Pancreas (tissue), 10 donors: ENCODE data around the gene PFDN4. TPM values are rescaled to one million over a fixed set of nuclear protein-coding genes. Genes with fewer than 3 reads are reported as not detected.

Experiments used
- ATAC-seq, 4 donors: fragments of 200-7000 bp; cut with Tn5 transposase; one replicate each; pipeline versions ENCODE4 v1.8.0 to v1.9.1; 2020; ENCODE audit warnings: mild to moderate bottlenecking in 4 of 4, moderate library complexity in 4 of 4
- DNase-seq, 6 donors: peaks; one replicate each; pipeline ENCODE4 v3.0.0-alpha.2; 2020
- FAIRE-seq: peaks from 2 replicates; lab custom pipeline; 2012; peaks lifted over from hg19 to GRCh38; lab: Jason Lieb, UNC
- H3K27ac ChIP-seq, 4 donors: fragments of 200-600 bp; sonication (generic); 1 replicate in 3 of 4; 2 replicates in 1 of 4; pipeline versions ENCODE4 v1.5.0 to v1.8.0; 2020
- H3K27me3 ChIP-seq, 4 donors: fragments of 200-600 bp; one replicate each; pipeline ENCODE4 v1.8.0; 2021
- H3K36me3 ChIP-seq, 3 donors: fragments of 200-600 bp; sonication (generic) in 1 of 3; one replicate each; pipeline versions ENCODE4 v1.5.0 to v1.8.0; 2020 to 2021
- H3K4me1 ChIP-seq, 3 donors: fragments of 200-600 bp; one replicate each; pipeline ENCODE4 v1.8.0; 2021
- H3K4me3 ChIP-seq, 4 donors: fragments of 200-600 bp; sonication (generic) in 2 of 4; one replicate each; pipeline versions ENCODE4 v1.5.0 to v1.8.0; 2020 to 2021
- H3K9me3 ChIP-seq, 4 donors: fragments of 200-600 bp; one replicate each; pipeline ENCODE4 v1.8.0; 2021
- CTCF ChIP-seq, 4 donors: fragments of 200-600 bp; sonication (generic) in 3 of 4; IDR thresholded peaks; one replicate each; pipeline versions ENCODE4 v1.5.0 to v1.8.0; 2021; ENCODE audit warnings: antibody characterized with exemption in 4 of 4
- WGBS, 2 donors: extraction: QIAGEN DNeasy Blood & Tissue Kit; methylation state at CpG; one replicate each; pipeline ENCODE4 v1.1.7; 2013; 5-methylcytosine and 5-hydroxymethylcytosine counted together
- intact Hi-C, 3 donors: fragments of 100-400 bp; cut with DNase I; formaldehyde crosslinking; loops; one replicate each; pipeline versions ENCODE4 v1.11.1 to v1.14.2; 2022
- polyA plus RNA-seq, 2 donors: library from polyadenylated mRNA; stranded (reverse); fragments of 200-250 nt; gene quantifications; one replicate each; pipeline ENCODE4 v1.2.3, GENCODE V29; 2013
- total RNA-seq, 6 donors: library from RNA; stranded (reverse); fragmentation: NEBNext Ultra II Directional in 4 of 6; extraction: Animal tissue kit (Norgen Biotek cat#: 25700) in 4 of 6; gene quantifications; one replicate each; pipeline versions ENCODE4 v1.2.1 to v1.2.4, GENCODE V29; 2021 to 2023
- donor health status: healthy with polysubstance abuse.
- donor health status: DM: no; HTN: no; CAD: no; lungs with moderate emphysema.
- donor health status: DM: no; HTN: no; CAD: no.
- donor health status: control.
- donor health status: control.
- donor health status: Bipolar disorder and iron deficiency.
- donor health status: DM: yes; HTN: yes; CAD: no.
- donor health status: DM: no; HTN: no; CAD: no.
- donor health status: DM: no; HTN: no; CAD: no.
- donor health status: DM: yes; HTN: yes; CAD: no.

Gene PFDN4
- total and polyA plus RNA-seq, 8 donors, result 7.7 to 32.9 (median 10.5) TPM

- Histone ChIP-seq H3K36me3 (no peaks in the 10 kb centered on the region), H3K4me3 (no peak overlapping the region), H3K27me3 (peaks cover 0 to 19% (median 0%) of the 10 kb centered on the region in 4 donors), H3K9me3 (no peaks in the 10 kb centered on the region), H3K4me1 (no peaks in the 10 kb centered on the region), H3K27ac (no peak overlapping the region)
- no peak for FAIRE-seq
- no peak for DNase-seq
- 13 to 15% methylated on average over 2 of the region's 2 CpGs for WGBS, 2 donors
- no peak for TF ChIP-seq CTCF (IDR thresholded peaks at IDR 0.05)
- intact Hi-C loops, result no loop called here
- no peak for ATAC-seq
Measured at GRCh38 chr20:54178256-54178655, 29.6 kb upstream of the PFDN4 start.

GRCh38 chr20:54179946-54180345, 27.9 kb upstream of the PFDN4 start:
- ATAC-seq, result no peak
- Histone ChIP-seq H3K27me3 (peaks cover 0 to 17% (median 0%) of the 10 kb centered on the region in 4 donors), H3K4me3 (no peak overlapping the region), H3K9me3 (no peaks in the 10 kb centered on the region), H3K4me1 (no peaks in the 10 kb centered on the region), H3K36me3 (no peaks in the 10 kb centered on the region), H3K27ac (no peak overlapping the region)
- intact Hi-C loops, result no loop called here
- no peak for FAIRE-seq
- DNase-seq, result no peak
- TF ChIP-seq CTCF (IDR thresholded peaks at IDR 0.05), result no peak
- WGBS, 2 donors, result 47 to 53% methylated on average over 2 of the region's 2 CpGs

GRCh38 chr20:54180931-54181330, 27.0 kb upstream of the PFDN4 start:
- intact Hi-C loops, result no loop called here
- TF ChIP-seq CTCF (IDR thresholded peaks at IDR 0.05), result no peak
- no peaks in the 10 kb centered on the region for H3K9me3 ChIP-seq
- no peak overlapping the region for H3K4me3 ChIP-seq
- H3K36me3 ChIP-seq, result no peaks in the 10 kb centered on the region
- 48 to 62% methylated on average over 1 of the region's 1 CpG for WGBS, 2 donors
- H3K4me1 ChIP-seq, result no peaks in the 10 kb centered on the region
- DNase-seq (no peak), ATAC-seq (no peak), FAIRE-seq (no peak)
- H3K27ac ChIP-seq, result no peak overlapping the region
- peaks cover 0 to 10% (median 0%) of the 10 kb centered on the region in 4 donors for H3K27me3 ChIP-seq

- WGBS, 2 donors, result 28 to 35% methylated on average over 3 of the region's 3 CpGs
Measured at GRCh38 chr20:54184071-54184470, 23.8 kb upstream of the PFDN4 start.

More at GRCh38 chr20:54184071-54184470, 23.8 kb upstream of the PFDN4 start:
- FAIRE-seq (no peak), ATAC-seq (no peak), DNase-seq (no peak)
- Histone ChIP-seq H3K4me1 (no peaks in the 10 kb centered on the region), H3K27ac (no peak overlapping the region), H3K4me3 (no peak overlapping the region), H3K36me3 (no peaks in the 10 kb centered on the region), H3K9me3 (no peaks in the 10 kb centered on the region), H3K27me3 (peaks cover 0 to 10% (median 0%) of the 10 kb centered on the region in 4 donors)
- intact Hi-C loops, result no loop called here
- no peak for TF ChIP-seq CTCF (IDR thresholded peaks at IDR 0.05)
